Hepatocyte (in vitro differentiated cells): Measurements from ENCODE around the gene TMCC3. TPM values are rescaled to one million over a fixed set of nuclear protein-coding genes. Genes with fewer than 3 reads are reported as not detected.

ENCODE experiments used
- DNase-seq: peaks from one replicate; pipeline ENCODE4 v3.0.0-alpha.2; 2016; ENCODE audit warnings: low spot score
- H2AFZ ChIP-seq: fragments of 200-600 bp; sonication (generic); 2 replicates; pipeline ENCODE4 v1.6.0; 2016; ENCODE audit warnings: antibody characterized with exemption, mild to moderate bottlenecking
- H3K27ac ChIP-seq: fragments of 200-600 bp; sonication (generic); 2 replicates; pipeline ENCODE4 v1.5.1; 2016; ENCODE audit warnings: mild to moderate bottlenecking
- H3K27me3 ChIP-seq: fragments of 200-600 bp; sonication (generic); 2 replicates; pipeline ENCODE4 v1.6.1; 2016
- H3K36me3 ChIP-seq: fragments of 200-600 bp; sonication (generic); replicated peaks from 2 replicates; pipeline ENCODE4 v1.5.1; 2016; ENCODE audit warnings: low read depth; ENCODE audit not compliant: insufficient read depth
- H3K4me1 ChIP-seq: fragments of 200-600 bp; sonication (generic); 2 replicates; pipeline ENCODE4 v1.5.1; 2016; ENCODE audit warnings: mild to moderate bottlenecking, moderate library complexity; ENCODE audit not compliant: insufficient read depth
- H3K4me2 ChIP-seq: fragments of 200-600 bp; sonication (generic); 2 replicates; pipeline ENCODE4 v1.6.0; 2016
- H3K4me3 ChIP-seq: fragments of 200-600 bp; sonication (generic); 2 replicates; pipeline ENCODE4 v1.5.1; 2016; ENCODE audit warnings: mild to moderate bottlenecking
- H3K79me2 ChIP-seq: fragments of 200-600 bp; sonication (generic); 2 replicates; pipeline ENCODE4 v1.6.0; 2017; ENCODE audit warnings: mild to moderate bottlenecking
- H3K9me2 ChIP-seq: fragments of 200-600 bp; sonication (generic); replicated peaks from 2 replicates; pipeline ENCODE4 v1.6.0; 2017; ENCODE audit warnings: mild to moderate bottlenecking; ENCODE audit not compliant: insufficient read depth
- H3K9me3 ChIP-seq: fragments of 200-600 bp; sonication (generic); 2 replicates; pipeline ENCODE4 v1.5.1; 2016; ENCODE audit warnings: low read depth, mild to moderate bottlenecking
- H4K20me1 ChIP-seq: fragments of 200-600 bp; sonication (generic); 2 replicates; pipeline ENCODE4 v1.6.0; 2016; ENCODE audit warnings: mild to moderate bottlenecking; ENCODE audit not compliant: insufficient read depth, poor library complexity, severe bottlenecking
- EZH2 ChIP-seq: fragments of 200-600 bp; sonication (generic); IDR thresholded peaks from 2 replicates; pipeline ENCODE4 v1.6.1; 2016; ENCODE audit warnings: antibody characterized with exemption, mild to moderate bottlenecking, borderline replicate concordance
- EZH2phosphoT487 ChIP-seq: fragments of 200-600 bp; sonication (generic); IDR thresholded peaks from one replicate; pipeline ENCODE4 v1.6.1; 2018; ENCODE audit warnings: antibody characterized with exemption, mild to moderate bottlenecking, low read depth, moderate library complexity; ENCODE audit not compliant: unreplicated experiment, severe bottlenecking
- WGBS: methylation state at CpG from one replicate; pipeline ENCODE4 v1.1.6; 2016; ENCODE audit warnings: low lambda C conversion rate; ENCODE audit errors: missing lambda C conversion rate; 5-methylcytosine and 5-hydroxymethylcytosine counted together
- polyA plus RNA-seq: library from polyadenylated mRNA; unstranded; fragments of >200 nt; fragmentation: Nextera tagmentation; extraction: Ambion mirVana; gene quantifications from 2 replicates; pipeline ENCODE4 v1.2.1, GENCODE V29; 2016
- total RNA-seq: library from RNA; depleted of rRNA; stranded (reverse); fragments of >200 nt; gene quantifications from 2 replicates; pipeline ENCODE4 v1.2.3, GENCODE V29; 2014
- TF ChIP-seq, protein P1 (sequence below): fragments of 200-600 bp; sonication (generic); IDR thresholded peaks from 2 replicates; pipeline ENCODE4 v1.5.1; 2016; ENCODE audit warnings: antibody characterized with exemption, mild to moderate bottlenecking; ENCODE audit not compliant: poor library complexity

Gene TMCC3
- total and polyA plus RNA-seq, 2 experiments from 2014 or later = 4.0 to 7.8 TPM

- Histone ChIP-seq H3K79me2 (peaks cover 2% of the 10 kb centered on the region), H3K9me2 (no peaks in the 10 kb centered on the region), H3K27ac (no peak overlapping the region), H3K27me3 (no peaks in the 10 kb centered on the region), H3K4me3 (no peak overlapping the region), H3K4me2 (no peak overlapping the region), H3K9me3 (no peaks in the 10 kb centered on the region), H4K20me1 (no peaks in the 10 kb centered on the region), H3K36me3 (no peaks in the 10 kb centered on the region), H2AFZ (no peak overlapping the region), H3K4me1 (peaks cover 20% of the 10 kb centered on the region)
- DNase-seq = no peak
- no peak for TF ChIP-seq EZH2
- 83% methylated on average over 11 of the region's 11 CpGs for WGBS
These were observed 27.0 kb downstream of the TMCC3 start for GRCh38 chr12:94623161-94623920.

DNA sequence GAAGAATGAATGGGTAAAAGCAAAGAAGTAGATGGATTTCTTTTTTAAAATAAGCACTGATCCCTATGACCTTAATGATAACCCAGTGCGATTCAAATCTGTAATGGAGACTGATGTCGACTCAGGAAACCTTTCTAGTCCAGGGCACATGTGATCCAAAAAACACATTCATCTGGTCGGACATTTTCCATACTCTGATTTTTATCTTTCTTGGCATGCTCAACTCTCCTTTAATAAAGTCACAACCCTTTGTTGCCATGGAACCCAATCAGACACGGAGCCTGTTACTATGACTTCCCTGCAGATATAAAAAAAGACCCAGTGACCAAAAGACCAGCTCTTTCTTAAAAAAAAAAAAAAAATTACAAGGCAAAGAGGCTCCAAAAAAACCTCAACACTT, 27.9 kb downstream of the TMCC3 start:
- no peak for TF ChIP-seq EZH2
- TF ChIP-seq EZH2phosphoT487 = no peak
- TF ChIP-seq, protein P1, sequence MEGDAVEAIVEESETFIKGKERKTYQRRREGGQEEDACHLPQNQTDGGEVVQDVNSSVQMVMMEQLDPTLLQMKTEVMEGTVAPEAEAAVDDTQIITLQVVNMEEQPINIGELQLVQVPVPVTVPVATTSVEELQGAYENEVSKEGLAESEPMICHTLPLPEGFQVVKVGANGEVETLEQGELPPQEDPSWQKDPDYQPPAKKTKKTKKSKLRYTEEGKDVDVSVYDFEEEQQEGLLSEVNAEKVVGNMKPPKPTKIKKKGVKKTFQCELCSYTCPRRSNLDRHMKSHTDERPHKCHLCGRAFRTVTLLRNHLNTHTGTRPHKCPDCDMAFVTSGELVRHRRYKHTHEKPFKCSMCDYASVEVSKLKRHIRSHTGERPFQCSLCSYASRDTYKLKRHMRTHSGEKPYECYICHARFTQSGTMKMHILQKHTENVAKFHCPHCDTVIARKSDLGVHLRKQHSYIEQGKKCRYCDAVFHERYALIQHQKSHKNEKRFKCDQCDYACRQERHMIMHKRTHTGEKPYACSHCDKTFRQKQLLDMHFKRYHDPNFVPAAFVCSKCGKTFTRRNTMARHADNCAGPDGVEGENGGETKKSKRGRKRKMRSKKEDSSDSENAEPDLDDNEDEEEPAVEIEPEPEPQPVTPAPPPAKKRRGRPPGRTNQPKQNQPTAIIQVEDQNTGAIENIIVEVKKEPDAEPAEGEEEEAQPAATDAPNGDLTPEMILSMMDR = no peak
- Histone ChIP-seq H3K4me1 (peaks cover 20% of the 10 kb centered on the region), H3K27ac (peak overlapping the region; percentile 79), H2AFZ (no peak overlapping the region), H3K4me2 (peak overlapping the region; percentile 60), H3K36me3 (no peaks in the 10 kb centered on the region), H3K79me2 (peaks cover 4% of the 10 kb centered on the region), H3K4me3 (no peak overlapping the region), H3K9me2 (no peaks in the 10 kb centered on the region), H3K27me3 (no peaks in the 10 kb centered on the region), H4K20me1 (no peaks in the 10 kb centered on the region), H3K9me3 (no peaks in the 10 kb centered on the region)
- DNase-seq = no peak
- WGBS = 51% methylated on average over 4 of the region's 4 CpGs

GRCh38 chr12:94621662-94622359, 28.5 kb downstream of the TMCC3 start:
- peaks cover 25% of the 10 kb centered on the region for H3K4me1 ChIP-seq
- H3K27ac ChIP-seq = peak overlapping the region; percentile 79
- 67% methylated on average over 7 of the region's 7 CpGs for WGBS
- peaks cover 4% of the 10 kb centered on the region for H3K79me2 ChIP-seq
- H2AFZ ChIP-seq = peak overlapping the region; percentile 13
- DNase-seq = peak; percentile 39
- no peaks in the 10 kb centered on the region for H3K9me3 ChIP-seq
- no peaks in the 10 kb centered on the region for H3K27me3 ChIP-seq
- TF ChIP-seq EZH2phosphoT487 = no peak
- TF ChIP-seq, protein P1 = no peak
- no peak for TF ChIP-seq EZH2
- no peaks in the 10 kb centered on the region for H4K20me1 ChIP-seq
- no peaks in the 10 kb centered on the region for H3K36me3 ChIP-seq
- H3K4me2 ChIP-seq = peak overlapping the region; percentile 60
- no peak overlapping the region for H3K4me3 ChIP-seq
- H3K9me2 ChIP-seq = no peaks in the 10 kb centered on the region

GRCh38 chr12:94620621-94621020, 29.7 kb downstream of the TMCC3 start:
- no peak for DNase-seq
- Histone ChIP-seq H3K9me3 (no peaks in the 10 kb centered on the region), H4K20me1 (no peaks in the 10 kb centered on the region), H3K36me3 (no peaks in the 10 kb centered on the region), H3K9me2 (no peaks in the 10 kb centered on the region), H3K27ac (peak overlapping the region; percentile 79), H3K4me2 (peak overlapping the region; percentile 48), H3K27me3 (no peaks in the 10 kb centered on the region), H2AFZ (no peak overlapping the region), H3K79me2 (peaks cover 4% of the 10 kb centered on the region), H3K4me3 (no peak overlapping the region), H3K4me1 (peaks cover 35% of the 10 kb centered on the region)
- no peak for TF ChIP-seq EZH2
- no peak for TF ChIP-seq EZH2phosphoT487
- TF ChIP-seq, protein P1 = no peak
- 51% methylated on average over 3 of the region's 3 CpGs for WGBS
